ENCODE data around the gene SIL1. TPM values are rescaled to one million over a fixed set of nuclear protein-coding genes. Genes with fewer than 3 reads are reported as not detected.

Gene SIL1
- total RNA-seq, 1 donor from 2014 or later: 16.0 TPM

- H3K4me3 Mint-ChIP-seq: no peak overlapping the region
- H3K27ac Mint-ChIP-seq (ENCODE audit: unreplicated experiment): no peak overlapping the region
- peaks cover 7% of the 10 kb centered on the region for H3K9me3 Mint-ChIP-seq
- no peak for TF ChIP-seq CTCF (conservative IDR thresholded peaks at IDR 0.05)
- H3K4me1 Mint-ChIP-seq: peaks cover 4% of the 10 kb centered on the region
- no peaks in the 10 kb centered on the region for H3K27me3 Mint-ChIP-seq (ENCODE audit: low read depth)
- peaks cover 19% of the 10 kb centered on the region for H3K36me3 Mint-ChIP-seq (ENCODE audit: low read depth)
- DNase-seq (ENCODE audit: low read depth, low spot score): no peak
Observed at GRCh38 chr5:138998521-138998920, 199.6 kb downstream of the SIL1 start.

GRCh38 chr5:138996120-138996519 is 202.0 kb downstream of the SIL1 start:
- TF ChIP-seq CTCF (conservative IDR thresholded peaks at IDR 0.05): no peak
- H3K36me3 Mint-ChIP-seq (ENCODE audit: low read depth): peaks cover 15% of the 10 kb centered on the region
- peaks cover 7% of the 10 kb centered on the region for H3K9me3 Mint-ChIP-seq
- H3K27me3 Mint-ChIP-seq (ENCODE audit: low read depth): no peaks in the 10 kb centered on the region
- H3K4me3 Mint-ChIP-seq: no peak overlapping the region
- DNase-seq (ENCODE audit: low read depth, low spot score): no peak
- H3K4me1 Mint-ChIP-seq: peaks cover 5% of the 10 kb centered on the region
- no peak overlapping the region for H3K27ac Mint-ChIP-seq (ENCODE audit: unreplicated experiment)

GRCh38 chr5:138990986-138991590 is 207.1 kb downstream of the SIL1 start:
- Mint-ChIP-seq H3K27ac (ENCODE audit: unreplicated experiment) (peak overlapping the region; percentile 8), H3K36me3 (ENCODE audit: low read depth) (peaks cover 6% of the 10 kb centered on the region), H3K4me1 (peaks cover 5% of the 10 kb centered on the region), H3K27me3 (ENCODE audit: low read depth) (no peaks in the 10 kb centered on the region), H3K4me3 (no peak overlapping the region), H3K9me3 (peaks cover 4% of the 10 kb centered on the region)
- no peak for DNase-seq (ENCODE audit: low read depth, low spot score)
- TF ChIP-seq CTCF (conservative IDR thresholded peaks at IDR 0.05): no peak

DNA sequence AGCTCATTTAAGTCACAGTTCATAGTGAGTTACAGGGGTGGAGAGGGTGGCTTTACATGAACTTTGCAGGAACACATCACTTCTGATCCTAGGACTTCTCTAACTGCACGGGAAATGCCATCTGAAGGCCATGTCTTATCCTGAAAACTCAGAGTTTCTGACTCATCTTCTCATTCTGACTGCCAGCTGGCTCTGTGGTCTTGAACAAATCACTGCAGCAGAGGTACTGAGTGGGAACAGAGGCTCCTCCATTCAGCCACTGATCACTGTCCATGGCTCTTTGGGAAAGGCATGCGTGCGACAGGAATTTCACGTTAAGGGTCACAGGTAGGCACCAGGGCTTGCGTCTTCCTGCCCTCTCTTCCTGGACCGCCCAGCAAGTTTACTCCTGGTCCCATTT is 208.4 kb downstream of the SIL1 start:
- DNase-seq (ENCODE audit: low read depth, low spot score): no peak
- Mint-ChIP-seq H3K27me3 (ENCODE audit: low read depth) (no peaks in the 10 kb centered on the region), H3K36me3 (ENCODE audit: low read depth) (no peaks in the 10 kb centered on the region), H3K4me3 (no peak overlapping the region), H3K27ac (ENCODE audit: unreplicated experiment) (no peak overlapping the region), H3K4me1 (peaks cover 5% of the 10 kb centered on the region), H3K9me3 (no peaks in the 10 kb centered on the region)
- no peak for TF ChIP-seq CTCF (conservative IDR thresholded peaks at IDR 0.05)

DNA sequence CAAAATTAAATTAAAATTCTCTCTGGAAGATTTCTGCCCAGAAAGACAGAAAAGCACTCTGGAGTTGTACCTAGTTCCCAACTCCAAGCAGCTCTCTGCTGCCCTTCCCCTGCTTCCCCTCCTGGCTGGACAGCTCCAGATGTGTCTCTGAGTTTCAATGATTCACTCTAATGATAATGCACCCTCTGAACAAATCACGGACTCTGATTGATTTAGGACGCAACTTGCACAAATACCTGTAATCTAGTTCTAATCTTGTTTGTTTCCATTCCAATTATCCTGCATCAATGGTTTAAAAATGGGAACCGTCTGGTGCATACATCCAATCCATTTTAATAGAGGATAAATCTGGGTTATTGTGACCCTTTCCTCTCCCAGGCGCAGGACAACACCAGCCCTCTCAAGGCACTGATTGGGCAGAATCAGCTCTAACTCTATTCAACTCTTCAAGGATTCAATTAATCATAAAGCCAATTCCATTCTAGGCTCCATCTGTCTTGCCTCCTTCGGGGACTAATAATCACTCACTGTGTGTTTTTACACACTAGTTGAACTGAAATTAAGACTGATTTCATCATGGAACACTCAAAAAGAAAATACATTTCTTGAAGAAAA is 211.9 kb downstream of the SIL1 start:
- no peaks in the 10 kb centered on the region for H3K9me3 Mint-ChIP-seq
- H3K4me1 Mint-ChIP-seq: peaks cover 2% of the 10 kb centered on the region
- no peak for DNase-seq (ENCODE audit: low read depth, low spot score)
- no peaks in the 10 kb centered on the region for H3K27me3 Mint-ChIP-seq (ENCODE audit: low read depth)
- no peak overlapping the region for H3K4me3 Mint-ChIP-seq
- no peaks in the 10 kb centered on the region for H3K36me3 Mint-ChIP-seq (ENCODE audit: low read depth)
- H3K27ac Mint-ChIP-seq (ENCODE audit: unreplicated experiment): peak overlapping the region; percentile 14
- no peak for TF ChIP-seq CTCF (conservative IDR thresholded peaks at IDR 0.05)

Data from neural crest cell (in vitro differentiated cells).